ENCODE results near the gene ZNF217. TPM values are rescaled to one million over a fixed set of nuclear protein-coding genes. Genes with fewer than 3 reads are reported as not detected.

Gene ZNF217
- total RNA-seq, 1 donor from 2014 or later, result 64.7 TPM

DNA sequence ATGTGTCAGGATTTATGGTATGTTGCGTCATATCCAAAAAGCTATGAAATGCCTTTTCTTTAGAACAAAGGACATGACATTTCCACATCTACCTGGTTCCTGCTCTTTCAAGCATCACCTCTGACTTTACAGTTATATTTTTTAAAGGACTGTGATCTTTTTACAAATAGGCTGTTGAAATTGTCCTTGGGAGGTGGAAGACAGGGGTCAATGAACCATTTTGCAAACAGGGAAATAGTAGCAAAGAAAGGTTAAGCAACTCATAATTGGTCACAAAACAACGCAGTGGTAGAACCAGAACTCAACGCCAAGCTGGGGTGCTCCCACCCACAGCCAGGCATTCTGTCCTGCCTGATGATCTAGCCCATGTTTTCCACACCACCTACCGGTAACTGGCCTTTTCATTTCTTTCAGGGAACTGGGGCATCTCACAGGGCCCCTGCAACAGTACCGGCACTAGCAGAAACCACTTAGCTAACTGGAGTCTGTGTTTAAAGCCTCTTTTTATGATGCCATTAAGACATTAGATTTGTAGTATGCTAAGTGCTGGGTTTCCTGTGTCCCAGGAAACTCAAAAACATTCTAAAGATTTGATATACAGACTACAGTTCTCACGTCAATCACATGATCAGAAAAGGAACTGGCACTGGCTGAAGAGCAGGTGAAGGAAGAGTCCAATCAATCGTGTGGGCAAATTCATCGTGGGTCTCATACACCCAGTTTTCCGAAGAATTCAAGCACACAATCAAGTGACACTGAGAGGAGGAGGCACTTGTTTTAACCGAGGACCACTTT lies 13.9 kb downstream of the ZNF217 start:
- Mint-ChIP-seq H3K27me3 (ENCODE audit: unreplicated experiment) (peaks cover 5% of the 10 kb centered on the region), H3K9me3 (ENCODE audit: unreplicated experiment) (peaks cover under 1% of the 10 kb centered on the region), H3K4me1 (ENCODE audit: low read depth, unreplicated experiment) (peaks cover 19% of the 10 kb centered on the region), H3K27ac (ENCODE audit: unreplicated experiment) (peak overlapping the region; percentile 67), H3K36me3 (ENCODE audit: unreplicated experiment) (no peaks in the 10 kb centered on the region), H3K4me3 (ENCODE audit: unreplicated experiment) (peak overlapping the region; percentile 6)
- TF ChIP-seq, protein P1, sequence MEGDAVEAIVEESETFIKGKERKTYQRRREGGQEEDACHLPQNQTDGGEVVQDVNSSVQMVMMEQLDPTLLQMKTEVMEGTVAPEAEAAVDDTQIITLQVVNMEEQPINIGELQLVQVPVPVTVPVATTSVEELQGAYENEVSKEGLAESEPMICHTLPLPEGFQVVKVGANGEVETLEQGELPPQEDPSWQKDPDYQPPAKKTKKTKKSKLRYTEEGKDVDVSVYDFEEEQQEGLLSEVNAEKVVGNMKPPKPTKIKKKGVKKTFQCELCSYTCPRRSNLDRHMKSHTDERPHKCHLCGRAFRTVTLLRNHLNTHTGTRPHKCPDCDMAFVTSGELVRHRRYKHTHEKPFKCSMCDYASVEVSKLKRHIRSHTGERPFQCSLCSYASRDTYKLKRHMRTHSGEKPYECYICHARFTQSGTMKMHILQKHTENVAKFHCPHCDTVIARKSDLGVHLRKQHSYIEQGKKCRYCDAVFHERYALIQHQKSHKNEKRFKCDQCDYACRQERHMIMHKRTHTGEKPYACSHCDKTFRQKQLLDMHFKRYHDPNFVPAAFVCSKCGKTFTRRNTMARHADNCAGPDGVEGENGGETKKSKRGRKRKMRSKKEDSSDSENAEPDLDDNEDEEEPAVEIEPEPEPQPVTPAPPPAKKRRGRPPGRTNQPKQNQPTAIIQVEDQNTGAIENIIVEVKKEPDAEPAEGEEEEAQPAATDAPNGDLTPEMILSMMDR (IDR thresholded peaks at IDR 0.05; ENCODE audit: partially characterized antibody, unreplicated experiment), result no peak
- no peak for DNase-seq

DNA sequence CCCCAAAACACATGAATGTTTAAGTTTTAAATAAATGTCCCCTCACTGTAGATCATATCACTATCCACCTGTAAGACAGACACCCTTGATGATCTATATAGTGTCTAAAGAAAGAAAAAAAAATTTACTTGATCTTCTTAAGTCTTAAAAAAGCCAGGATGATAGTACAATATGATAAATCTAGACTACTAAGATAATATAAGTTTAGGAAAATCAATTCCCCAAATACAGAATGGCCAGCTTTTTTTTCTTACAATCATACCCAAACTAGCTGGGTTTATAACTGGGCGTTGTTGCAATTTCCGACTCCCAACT lies 14.4 kb downstream of the ZNF217 start:
- DNase-seq, result no peak
- Mint-ChIP-seq H3K9me3 (ENCODE audit: unreplicated experiment) (peaks cover 6% of the 10 kb centered on the region), H3K4me3 (ENCODE audit: unreplicated experiment) (no peak overlapping the region), H3K27ac (ENCODE audit: unreplicated experiment) (no peak overlapping the region), H3K27me3 (ENCODE audit: unreplicated experiment) (peaks cover 5% of the 10 kb centered on the region), H3K36me3 (ENCODE audit: unreplicated experiment) (peaks cover 2% of the 10 kb centered on the region), H3K4me1 (ENCODE audit: low read depth, unreplicated experiment) (peaks cover 19% of the 10 kb centered on the region)
- TF ChIP-seq, protein P1 (IDR thresholded peaks at IDR 0.05; ENCODE audit: partially characterized antibody, unreplicated experiment), result no peak

DNA sequence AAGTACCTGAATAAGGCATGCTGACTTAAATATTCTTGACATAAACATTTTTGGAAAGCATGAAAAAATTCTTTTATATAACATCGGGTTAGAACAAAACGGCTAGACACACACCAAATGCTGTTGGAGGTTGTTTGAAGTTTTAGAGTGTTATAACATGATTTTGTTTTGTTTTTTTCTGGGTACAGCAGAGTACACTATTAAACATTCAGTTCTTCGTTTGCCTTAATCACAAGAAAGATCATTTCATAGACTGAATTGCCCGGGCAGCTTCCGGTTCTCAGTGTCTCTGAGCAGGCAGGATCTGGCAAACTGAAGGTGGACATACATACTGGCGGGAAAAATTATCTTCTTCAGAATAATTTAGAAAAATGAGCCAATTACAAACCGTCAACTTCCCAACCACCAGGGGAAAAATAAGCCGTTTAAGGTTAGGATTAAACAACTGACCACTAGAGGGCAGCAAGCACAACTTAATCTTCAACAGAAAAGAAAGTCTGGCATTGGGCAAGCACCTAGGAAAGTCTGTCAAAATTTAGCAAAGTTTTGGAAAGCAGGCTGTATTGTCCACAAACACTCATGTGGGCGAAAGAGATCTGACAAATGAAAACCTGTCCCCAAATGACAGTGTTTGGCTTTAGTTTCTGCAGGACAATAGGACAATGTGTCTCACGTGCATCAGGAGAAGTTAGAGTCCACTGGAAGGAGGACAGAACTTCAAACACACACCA lies 15.0 kb downstream of the ZNF217 start:
- Mint-ChIP-seq H3K36me3 (ENCODE audit: unreplicated experiment) (peaks cover 6% of the 10 kb centered on the region), H3K27ac (ENCODE audit: unreplicated experiment) (peak overlapping the region; percentile 9), H3K4me1 (ENCODE audit: low read depth, unreplicated experiment) (peaks cover 17% of the 10 kb centered on the region), H3K9me3 (ENCODE audit: unreplicated experiment) (peaks cover 9% of the 10 kb centered on the region), H3K27me3 (ENCODE audit: unreplicated experiment) (peaks cover 5% of the 10 kb centered on the region), H3K4me3 (ENCODE audit: unreplicated experiment) (no peak overlapping the region)
- TF ChIP-seq, protein P1 (IDR thresholded peaks at IDR 0.05; ENCODE audit: partially characterized antibody, unreplicated experiment), result peak; percentile 95
- DNase-seq, result no peak

DNA sequence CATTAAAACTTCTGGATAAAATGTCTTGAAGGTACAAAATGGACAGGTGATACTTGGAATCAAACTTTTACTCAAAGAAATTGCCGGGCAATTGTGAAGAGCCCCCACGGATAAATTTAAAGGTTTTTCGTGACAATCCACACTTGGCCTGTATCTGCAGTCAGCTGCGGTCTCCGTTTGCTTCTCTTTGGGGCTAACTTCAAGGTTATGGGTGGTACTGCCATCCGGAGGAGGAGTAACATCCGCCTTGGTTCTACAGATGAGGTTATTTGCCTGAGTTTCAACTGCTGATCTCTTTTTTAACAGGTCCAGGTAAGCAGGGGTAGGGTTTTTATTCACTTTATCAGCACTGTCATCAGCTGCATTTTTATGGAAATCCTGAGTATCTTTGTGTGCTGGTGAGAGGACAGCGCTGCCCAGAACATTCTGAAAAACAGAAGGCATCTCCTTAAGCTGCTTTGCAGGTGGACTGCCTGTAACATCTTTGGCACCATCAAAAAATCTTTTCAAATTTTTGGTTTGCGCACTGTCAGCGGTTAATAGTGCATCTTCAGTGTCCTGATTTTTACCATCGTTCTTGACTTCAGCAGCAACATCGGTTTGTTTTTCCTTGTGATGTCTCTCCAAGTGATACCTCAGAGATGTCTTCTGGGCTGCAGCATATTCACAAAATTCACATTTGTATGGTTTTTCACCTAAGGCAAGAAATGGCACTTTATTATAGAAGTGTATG lies 16.9 kb downstream of the ZNF217 start:
- Mint-ChIP-seq H3K27me3 (ENCODE audit: unreplicated experiment) (peaks cover 5% of the 10 kb centered on the region), H3K4me1 (ENCODE audit: low read depth, unreplicated experiment) (peaks cover 12% of the 10 kb centered on the region), H3K27ac (ENCODE audit: unreplicated experiment) (no peak overlapping the region), H3K4me3 (ENCODE audit: unreplicated experiment) (no peak overlapping the region), H3K9me3 (ENCODE audit: unreplicated experiment) (peaks cover 9% of the 10 kb centered on the region), H3K36me3 (ENCODE audit: unreplicated experiment) (peaks cover 6% of the 10 kb centered on the region)
- TF ChIP-seq, protein P1 (IDR thresholded peaks at IDR 0.05; ENCODE audit: partially characterized antibody, unreplicated experiment), result no peak
- DNase-seq, result no peak

Data from glutamatergic neuron (in vitro differentiated cells).